ENCODE data around the gene SLC43A1. TPM values are rescaled to one million over a fixed set of nuclear protein-coding genes. Genes with fewer than 3 reads are reported as not detected.

The SLC43A1 gene
- total RNA-seq, 4 donors from 2014 or later, result 9.8 to 25.1 (median 18.3) TPM

DNA sequence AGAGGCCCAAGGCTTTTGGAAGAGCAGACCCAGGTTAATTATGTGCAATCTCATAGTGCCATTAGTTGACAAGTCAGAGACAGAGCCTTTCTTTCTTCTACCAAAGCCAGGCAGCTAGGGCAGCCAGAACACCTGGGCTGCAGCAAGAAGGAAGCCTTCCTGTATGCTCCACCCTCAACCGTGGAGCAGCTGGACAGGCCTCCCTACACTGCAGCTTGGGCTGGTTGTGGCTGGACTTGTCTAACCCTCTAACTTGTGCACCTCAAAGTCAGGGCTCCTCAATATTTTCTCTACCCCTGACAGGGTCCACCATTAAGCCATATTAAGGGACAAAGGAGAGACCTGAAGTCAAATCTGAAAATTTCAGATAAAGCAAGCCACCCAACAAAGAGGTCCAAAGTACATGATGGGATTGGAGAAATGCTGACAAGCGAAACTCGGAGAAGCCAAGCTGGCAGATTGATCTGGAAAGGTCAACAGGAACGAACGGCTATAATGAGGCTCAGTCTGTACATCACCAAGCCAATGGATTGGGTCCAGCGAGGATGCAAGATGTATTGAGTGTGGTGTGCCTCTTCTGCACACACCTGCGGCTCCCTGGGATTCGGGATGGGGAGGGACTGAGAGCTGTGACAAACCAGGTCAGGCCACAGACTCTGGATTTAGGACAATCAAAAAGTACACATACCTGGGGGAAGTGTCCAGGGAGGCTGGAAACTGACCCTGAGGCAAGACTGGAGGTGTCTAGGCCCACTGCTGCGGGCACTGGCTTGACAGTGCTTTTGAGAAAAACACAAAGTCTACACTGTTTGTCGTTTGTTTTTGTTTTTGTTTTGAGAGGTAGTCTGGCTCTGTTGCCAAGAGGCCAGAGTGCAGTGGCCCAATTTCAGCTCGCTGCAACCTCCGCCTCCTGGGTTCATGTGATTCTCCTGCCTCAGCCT lies 76.9 kb downstream of the SLC43A1 start:
- no peak for TF ChIP-seq CTCF (IDR thresholded peaks at IDR 0.05; ENCODE audit: low read depth)

DNA sequence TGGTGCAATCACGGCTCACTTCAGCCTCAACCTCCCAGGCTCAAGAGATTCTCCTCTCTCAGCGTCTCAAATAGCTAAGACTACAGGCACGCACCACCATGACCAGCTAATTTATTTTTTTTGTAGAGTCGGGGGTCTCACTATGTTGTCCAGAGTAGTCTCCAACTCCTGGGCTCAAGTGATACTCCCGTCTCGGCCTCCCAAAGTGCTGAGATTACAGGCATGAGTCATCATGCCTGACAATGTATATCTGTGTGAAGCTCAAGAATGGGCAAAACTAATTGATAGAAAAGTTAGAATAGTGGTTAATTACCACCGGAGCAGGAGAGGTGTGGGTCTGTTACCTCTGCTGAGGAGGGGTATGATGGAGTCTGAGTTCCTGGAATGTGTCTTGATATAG lies 79.5 kb downstream of the SLC43A1 start:
- no peak for TF ChIP-seq CTCF (IDR thresholded peaks at IDR 0.05; ENCODE audit: low read depth)

DNA sequence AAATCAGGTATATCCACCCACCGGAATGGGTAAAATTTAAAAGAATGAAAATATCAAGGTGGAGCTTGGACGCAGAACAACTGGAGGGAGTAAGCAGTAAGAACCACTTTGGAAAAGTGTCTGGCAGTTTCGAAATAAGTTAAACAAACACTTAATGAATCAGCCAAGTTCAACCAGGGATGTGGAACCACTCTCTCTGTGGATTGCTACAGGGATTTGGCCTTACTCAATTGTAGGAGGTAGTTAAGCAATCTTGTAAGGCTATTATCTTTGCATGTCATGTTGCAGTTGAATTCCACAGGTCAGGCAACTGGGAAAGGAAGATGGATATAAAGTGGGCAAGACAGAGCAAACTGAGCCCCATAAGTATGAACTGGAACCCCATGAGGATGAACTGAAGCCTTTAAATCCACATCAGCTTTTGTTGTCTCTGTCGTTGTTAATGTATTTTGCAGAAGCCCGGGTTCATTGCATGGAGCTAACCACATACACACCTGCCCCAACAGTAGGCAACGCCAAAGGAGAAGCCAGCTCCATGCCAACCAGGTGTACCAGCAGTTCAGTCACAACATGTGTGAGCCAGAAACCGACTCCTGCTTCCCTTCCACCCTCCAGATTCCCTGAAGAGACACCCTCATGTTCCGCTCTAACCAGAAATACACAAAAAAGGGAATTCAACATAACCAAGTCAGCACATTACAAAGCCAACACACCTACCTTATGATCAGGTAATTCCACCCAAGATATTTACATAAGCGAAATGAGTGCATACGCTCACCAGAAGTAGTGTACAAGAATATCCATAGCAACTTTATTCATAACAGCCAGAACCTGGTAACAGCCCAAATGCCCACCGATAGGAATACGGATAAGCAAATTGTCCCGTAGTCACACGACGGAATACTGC lies 80.6 kb downstream of the SLC43A1 start:
- no peak for TF ChIP-seq CTCF (IDR thresholded peaks at IDR 0.05; ENCODE audit: low read depth)

Small RNA genes lying within 50 kb of the gene (small RNA-seq; reads per million reads assigned to genes)
- gene RN7SL605P (not detected), gene RNA5SP341 (not detected)

Other genes with a start within 250 kb of the SLC43A1 start
- 100 to 1,000 TPM in 1 of 4 donors, 10 to 100 TPM in 3; 62.0 to 193 (median 85.7) TPM for gene TNKS1BP1, start 190.8 kb downstream of the SLC43A1 start, total RNA-seq
- gene SSRP1, start 179.8 kb downstream of the SLC43A1 start, total RNA-seq, result 10 to 100 TPM; 41.3 to 78.7 (median 56.5) TPM
- under 1 TPM in 1 of 4 donors, not detected in 3; 0.34 TPM for gene P2RX3, start 177.3 kb downstream of the SLC43A1 start, total RNA-seq
- not detected for gene PRG3, start 134.6 kb downstream of the SLC43A1 start, total RNA-seq
- gene PRG2, start 125.1 kb downstream of the SLC43A1 start, total RNA-seq, result 1 to 10 TPM in 1 of 4 donors, not detected in 3; 1.0 TPM
- gene SLC43A3, start 88.6 kb downstream of the SLC43A1 start, total RNA-seq, result 100 to 1,000 TPM in 1 of 4 donors, 10 to 100 TPM in 3; 50.1 to 108 (median 80.2) TPM
- gene RTN4RL2, start 55.2 kb downstream of the SLC43A1 start, total RNA-seq, result under 1 TPM in 3 of 4 donors, not detected in 1; 0.38 to 0.82 (median 0.68) TPM
- gene TIMM10, start 15.1 kb upstream of the SLC43A1 start, total RNA-seq, result 10 to 100 TPM; 34.4 to 47.6 (median 36.7) TPM
- not detected for gene SMTNL1, start 21.9 kb upstream of the SLC43A1 start, total RNA-seq
- 10 to 100 TPM; 21.8 to 60.7 (median 33.6) TPM for gene UBE2L6, start 52.0 kb upstream of the SLC43A1 start, total RNA-seq
- 100 to 1,000 TPM; 318 to 653 (median 616) TPM for gene SERPING1, start 82.0 kb upstream of the SLC43A1 start, total RNA-seq
- gene YPEL4, start 134.2 kb upstream of the SLC43A1 start, total RNA-seq, result 1 to 10 TPM in 2 of 4 donors, under 1 TPM in 2; 0.33 to 4.1 (median 2.2) TPM
- gene CLP1, start 142.1 kb upstream of the SLC43A1 start, total RNA-seq, result 10 to 100 TPM in 2 of 4 donors, 1 to 10 TPM in 2; 5.7 to 11.5 (median 10.0) TPM
- 10 to 100 TPM; 28.0 to 49.9 (median 33.4) TPM for gene ZDHHC5, start 152.4 kb upstream of the SLC43A1 start, total RNA-seq
- 10 to 100 TPM in 2 of 4 donors, 1 to 10 TPM in 2; 7.6 to 18.9 (median 10.1) TPM for gene MED19, start 196.5 kb upstream of the SLC43A1 start, total RNA-seq
- 10 to 100 TPM; 32.8 to 72.7 (median 34.1) TPM for gene TMX2, start 196.9 kb upstream of the SLC43A1 start, total RNA-seq
- 100 to 1,000 TPM in 3 of 4 donors, 10 to 100 TPM in 1; 72.2 to 129 (median 116) TPM for gene SELENOH, start 225.8 kb upstream of the SLC43A1 start, total RNA-seq
- not detected for gene BTBD18, start 236.1 kb upstream of the SLC43A1 start, total RNA-seq
- gene CTNND1, start 246.1 kb upstream of the SLC43A1 start, total RNA-seq, result 100 to 1,000 TPM in 2 of 4 donors, 10 to 100 TPM in 2; 75.6 to 134 (median 93.3) TPM

All from subcutaneous adipose tissue (tissue), 4 donors.